ENCODE data around the gene MALT1.

The MALT1 gene

DNA sequence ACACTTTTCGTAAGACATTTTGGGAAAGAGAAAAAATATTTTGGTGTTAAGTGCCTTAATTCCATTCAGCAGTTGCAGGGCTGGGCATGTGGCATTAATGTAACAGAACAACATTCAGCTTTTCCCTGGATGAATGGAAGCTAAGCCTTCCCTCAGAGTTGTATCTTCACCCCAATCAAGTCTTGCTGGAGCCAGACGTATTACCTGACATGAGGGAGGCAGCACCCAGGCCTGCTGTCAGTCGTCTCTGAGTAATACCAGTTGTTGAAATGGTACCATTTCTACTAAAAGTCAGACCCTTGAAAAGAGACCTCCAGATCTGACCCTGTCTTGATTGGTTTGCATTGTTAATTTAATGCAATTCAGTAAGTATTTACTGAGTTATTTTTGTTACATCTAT is 57.5 kb downstream of the MALT1 start:
- in situ Hi-C loops (cut with HindIII; ENCODE audit: low sequenced_read_pairs): no loop called here

DNA sequence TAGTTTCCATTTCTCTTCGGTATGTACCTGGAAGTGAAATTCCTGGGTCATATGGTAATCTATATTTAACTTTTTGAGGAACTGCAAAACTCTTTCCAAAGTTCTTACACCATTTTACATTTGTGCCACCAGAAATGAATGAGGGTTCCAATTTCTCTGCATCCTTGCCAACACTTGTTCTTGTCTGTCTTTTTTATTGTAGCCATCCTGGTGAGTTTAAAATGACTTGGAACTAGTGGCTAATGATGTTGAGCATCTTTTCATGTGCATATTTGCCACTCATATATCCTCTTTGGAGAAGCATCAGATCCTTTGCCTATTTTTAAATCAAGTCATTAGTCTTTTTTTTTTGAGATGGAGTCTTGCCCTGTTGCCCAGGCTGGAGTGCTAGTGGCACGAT is 59.4 kb downstream of the MALT1 start:
- in situ Hi-C loops (cut with HindIII; ENCODE audit: low sequenced_read_pairs): no loop called here

DNA sequence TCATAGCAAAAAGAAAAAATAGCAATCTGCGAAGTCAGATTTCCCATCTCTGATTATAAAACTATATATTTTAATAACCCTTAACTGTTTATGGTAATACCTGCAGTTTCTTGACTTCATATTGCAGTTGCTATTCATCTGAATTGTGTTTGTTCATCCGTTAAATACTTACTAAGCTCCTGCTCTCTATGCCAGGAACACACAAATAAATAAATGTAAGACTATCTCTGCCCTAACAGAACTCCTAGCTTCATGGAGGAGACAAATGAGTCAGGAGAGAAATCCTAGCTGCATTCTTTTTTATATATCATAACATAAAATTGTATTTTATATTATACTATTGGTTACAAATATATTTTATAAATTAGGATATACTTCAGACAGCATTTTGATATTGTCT is 61.2 kb downstream of the MALT1 start:
- in situ Hi-C loops (cut with HindIII; ENCODE audit: low sequenced_read_pairs): no loop called here

DNA sequence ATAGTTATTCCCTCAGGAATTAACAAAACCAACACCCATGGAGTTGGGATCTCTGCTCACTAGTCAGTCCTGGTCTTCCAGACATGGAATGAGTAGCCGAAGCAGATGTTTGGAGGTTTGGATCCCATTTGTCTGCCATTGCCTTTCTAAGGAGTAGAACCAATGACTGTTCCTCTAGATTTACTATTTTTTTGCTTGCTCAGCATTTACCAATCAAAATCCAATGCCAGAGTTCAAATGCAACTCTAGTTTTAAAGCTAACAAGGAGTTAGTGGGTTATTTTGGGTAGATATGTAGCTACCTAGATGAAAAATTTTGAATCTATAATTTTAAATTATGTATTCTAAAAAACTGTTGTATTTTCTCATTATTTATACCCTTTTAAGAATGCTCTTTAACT is 62.6 kb downstream of the MALT1 start:
- in situ Hi-C loops (cut with HindIII; ENCODE audit: low sequenced_read_pairs): no loop called here

DNA sequence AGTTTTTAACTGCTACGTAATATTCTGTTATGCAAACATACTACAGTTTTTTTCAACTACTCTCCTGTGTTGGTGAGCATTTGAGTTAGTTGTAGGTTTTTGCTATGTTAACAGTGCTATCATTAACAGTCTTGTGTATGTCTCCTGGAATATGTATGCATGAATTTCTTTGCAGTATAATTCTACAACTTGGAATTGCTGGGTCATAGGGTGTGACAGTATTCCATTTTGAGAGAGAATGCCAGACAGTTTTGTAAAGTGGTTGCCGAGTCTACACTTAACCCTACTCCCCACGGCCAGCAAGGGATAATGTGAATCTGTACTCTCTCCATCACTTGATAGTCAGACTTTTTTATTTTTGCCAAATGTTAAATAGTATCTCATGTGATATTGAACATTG is 67.1 kb downstream of the MALT1 start:
- in situ Hi-C loops (cut with HindIII; ENCODE audit: low sequenced_read_pairs): no loop called here

DNA sequence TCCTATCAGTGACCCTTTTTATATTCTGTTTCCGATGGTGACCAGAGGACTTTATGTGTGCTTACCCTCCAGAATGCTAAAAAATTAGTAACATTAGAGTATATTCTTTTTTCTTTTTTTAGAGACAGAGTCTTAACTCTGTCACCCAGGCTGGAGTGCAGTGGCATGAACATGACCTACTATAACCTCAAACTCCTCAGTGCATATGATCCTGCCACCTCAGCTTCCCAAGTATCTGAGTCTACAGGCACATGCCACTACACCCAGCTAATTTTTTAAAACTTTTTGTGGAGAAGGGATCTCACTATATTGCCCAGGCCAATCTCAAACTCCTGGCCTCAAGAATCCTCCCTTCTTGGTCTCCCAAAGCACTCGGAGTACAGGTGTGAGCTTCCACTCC is 74.6 kb downstream of the MALT1 start:
- in situ Hi-C loops (cut with HindIII; ENCODE audit: low sequenced_read_pairs): no loop called here

DNA sequence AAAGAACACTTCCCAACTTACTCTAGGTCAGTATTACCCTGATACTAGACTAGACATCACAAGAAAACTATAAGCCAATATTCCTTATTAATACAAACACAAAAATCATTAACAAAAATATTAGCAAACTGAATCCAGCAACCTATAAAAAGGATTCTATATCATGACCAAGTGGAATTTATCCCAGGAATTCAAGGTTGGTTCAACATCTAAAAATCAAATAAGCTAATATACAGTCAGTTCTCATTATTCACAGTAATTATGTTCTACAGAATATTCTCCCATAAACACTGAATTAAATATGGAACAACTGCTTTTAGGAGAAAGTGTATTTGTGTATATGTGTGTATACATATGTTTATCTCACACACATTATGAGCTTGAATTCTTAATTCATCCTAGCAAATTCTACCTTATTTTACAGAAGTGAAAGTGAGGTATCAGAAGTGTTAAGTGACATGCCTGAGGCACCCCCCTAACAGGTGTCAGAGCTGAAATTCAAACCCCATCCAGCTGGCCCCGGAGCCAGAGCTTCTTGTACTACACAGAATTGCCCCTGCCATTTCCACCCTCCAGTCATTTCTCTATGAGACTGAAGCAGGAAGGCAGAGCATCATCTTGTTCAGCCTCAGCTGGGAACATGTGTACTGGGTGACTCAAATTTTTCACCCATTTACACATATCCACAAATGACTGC is 77.8 kb downstream of the MALT1 start:
- in situ Hi-C loops (cut with HindIII; ENCODE audit: low sequenced_read_pairs): no loop called here

DNA sequence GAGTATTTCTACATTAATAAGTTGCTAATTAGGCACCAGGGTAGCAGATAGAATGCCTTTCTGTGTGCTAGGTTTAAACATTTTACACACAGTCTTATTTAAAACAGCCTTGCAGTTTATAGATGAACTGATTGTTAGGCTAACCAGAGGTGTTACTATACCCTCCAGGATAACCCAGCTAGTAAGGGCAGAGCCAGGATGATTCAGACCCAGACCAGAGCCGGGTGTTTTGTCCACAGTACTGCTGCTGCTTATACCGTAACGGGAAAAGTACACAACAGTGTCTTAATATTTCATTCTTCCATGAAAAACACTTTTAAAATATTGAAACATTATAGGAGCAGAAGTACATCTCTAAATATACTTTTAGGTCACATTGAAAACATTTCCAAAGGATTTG is 82.7 kb downstream of the MALT1 start:
- in situ Hi-C loops (cut with HindIII; ENCODE audit: low sequenced_read_pairs): loop anchor here (25.0 kb wide), 1 partner anchor 217 kb away; no protein-coding TSS in a partner anchor

DNA sequence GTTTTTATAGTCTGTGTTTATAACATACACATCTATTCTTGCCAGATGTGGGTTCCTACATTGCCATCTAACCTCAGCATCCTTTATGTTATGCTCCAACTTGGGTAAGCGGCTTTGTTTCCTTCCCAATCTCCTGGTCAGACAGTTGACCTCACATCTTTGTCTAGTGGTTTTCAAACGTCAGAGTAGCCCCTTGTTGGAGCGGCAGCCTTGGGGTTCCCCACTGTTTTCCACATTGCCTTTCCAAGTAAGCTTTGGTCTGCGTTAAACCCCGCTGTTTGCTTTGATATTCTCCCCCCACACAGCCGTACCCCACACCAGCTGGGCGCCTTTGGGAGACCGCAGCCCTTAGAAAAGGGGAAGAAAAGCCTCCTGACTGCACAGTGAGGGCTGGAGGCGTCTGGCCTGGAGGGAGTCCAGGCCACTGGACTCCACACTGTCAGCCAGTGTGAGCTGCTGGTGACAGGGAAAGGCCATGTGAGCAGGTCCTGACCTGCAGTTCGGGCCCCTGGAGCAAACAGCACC is 83.3 kb downstream of the MALT1 start:
- in situ Hi-C loops (cut with HindIII; ENCODE audit: low sequenced_read_pairs): loop anchor here (25.0 kb wide), 1 partner anchor 217 kb away; no protein-coding TSS in a partner anchor

DNA sequence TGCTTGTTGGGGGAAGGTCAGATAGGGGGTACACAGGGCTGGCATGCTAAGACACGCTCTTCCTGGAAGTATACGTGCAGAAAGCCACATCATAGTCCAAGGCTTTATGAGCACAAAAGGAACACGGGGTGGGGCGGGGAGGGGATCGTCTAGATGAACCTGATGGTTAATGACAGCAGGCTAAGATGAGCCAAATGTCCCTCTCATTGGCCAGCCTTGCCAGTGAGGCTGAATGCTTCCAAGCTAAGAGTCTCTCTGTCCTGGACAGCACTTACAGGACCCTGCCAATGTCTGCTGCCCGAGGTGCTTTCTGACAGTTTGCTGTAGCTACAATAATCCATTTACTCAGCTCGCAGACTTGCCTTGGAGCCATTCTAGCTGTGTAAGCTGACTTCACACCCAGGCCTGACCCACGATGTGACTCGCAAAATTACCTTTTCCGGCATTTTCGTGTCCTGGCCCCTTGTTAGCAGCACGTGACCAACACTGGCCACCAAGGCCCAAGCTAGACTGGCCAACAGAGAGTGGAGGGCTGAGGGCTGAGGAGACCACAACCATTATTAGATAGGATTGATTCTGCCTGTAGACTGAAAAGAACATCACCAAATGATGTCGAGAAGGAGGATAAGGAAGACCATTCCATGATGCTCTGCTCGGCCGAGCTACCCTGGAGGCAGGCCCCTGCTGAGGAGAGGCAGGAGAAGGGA is 84.2 kb downstream of the MALT1 start:
- in situ Hi-C loops (cut with HindIII; ENCODE audit: low sequenced_read_pairs): loop anchor here (25.0 kb wide), 1 partner anchor 218 kb away; no protein-coding TSS in a partner anchor

DNA sequence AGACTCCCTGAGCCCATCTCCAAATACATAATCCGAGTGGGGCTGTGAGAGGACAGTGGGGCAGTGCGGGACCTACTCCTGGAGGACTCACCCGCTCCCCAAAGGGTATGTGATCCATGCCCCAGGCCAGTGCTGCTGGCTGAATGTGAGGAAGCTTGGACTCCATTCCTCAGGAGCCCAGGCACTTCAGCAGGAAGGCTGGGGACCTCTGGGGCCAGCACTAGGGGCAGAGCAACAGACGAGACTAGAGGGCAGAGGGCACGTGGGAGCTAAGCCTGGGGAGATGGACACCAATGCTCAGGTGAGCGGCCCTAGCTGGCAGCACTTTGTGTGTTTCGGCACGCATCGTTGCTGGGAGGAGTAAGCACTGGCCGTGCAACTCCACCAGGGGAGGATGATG is 84.9 kb downstream of the MALT1 start:
- in situ Hi-C loops (cut with HindIII; ENCODE audit: low sequenced_read_pairs): loop anchor here (25.0 kb wide), 1 partner anchor 219 kb away; no protein-coding TSS in a partner anchor

DNA sequence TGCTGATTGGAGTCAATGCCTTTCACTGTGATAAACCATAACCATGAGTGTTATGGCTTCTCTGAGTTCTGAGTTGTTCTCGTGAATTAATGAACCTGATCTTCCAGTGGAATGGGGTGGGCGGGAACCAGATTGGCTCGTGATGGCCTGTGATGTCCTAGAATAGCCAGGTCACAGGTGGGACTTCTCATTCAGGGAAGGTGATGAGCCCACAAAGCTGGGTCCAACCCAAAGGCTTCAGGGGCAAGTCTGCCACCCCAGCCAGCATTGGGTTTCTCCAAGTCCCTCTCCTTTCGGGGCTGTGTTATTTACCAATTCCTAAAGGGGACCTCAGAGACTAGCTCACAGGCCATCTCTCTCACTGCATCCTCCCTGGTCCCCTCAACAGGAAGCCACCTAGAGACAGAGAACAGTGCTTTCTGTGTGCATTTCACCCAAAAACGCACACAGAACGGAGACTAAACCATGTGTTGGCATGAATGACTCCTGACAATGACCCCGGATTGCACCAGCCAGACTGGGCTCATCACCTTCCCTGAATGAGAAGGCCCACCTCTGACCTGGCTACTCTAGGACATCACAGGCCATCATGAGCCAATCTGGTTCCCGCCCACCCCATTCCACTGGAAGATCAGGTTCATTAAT is 85.5 kb downstream of the MALT1 start:
- in situ Hi-C loops (cut with HindIII; ENCODE audit: low sequenced_read_pairs): loop anchor here (25.0 kb wide), 1 partner anchor 219 kb away; no protein-coding TSS in a partner anchor

DNA sequence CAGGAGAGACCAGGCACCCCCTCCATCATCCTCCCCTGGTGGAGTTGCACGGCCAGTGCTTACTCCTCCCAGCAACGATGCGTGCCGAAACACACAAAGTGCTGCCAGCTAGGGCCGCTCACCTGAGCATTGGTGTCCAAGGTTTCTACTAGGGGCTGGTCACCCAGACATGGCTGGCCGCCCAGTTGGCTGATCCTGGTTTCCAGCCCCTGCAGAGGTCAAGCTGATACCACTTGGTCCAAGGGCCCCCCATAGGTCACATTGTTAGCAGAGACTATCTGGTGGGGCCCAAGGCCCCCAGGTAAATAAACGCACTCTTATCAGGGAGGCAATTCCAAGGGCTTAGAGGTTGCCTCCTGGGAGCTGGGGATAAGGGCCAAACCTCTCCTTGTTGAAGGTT is 86.1 kb downstream of the MALT1 start:
- in situ Hi-C loops (cut with HindIII; ENCODE audit: low sequenced_read_pairs): loop anchor here (25.0 kb wide), 1 partner anchor 220 kb away; no protein-coding TSS in a partner anchor

DNA sequence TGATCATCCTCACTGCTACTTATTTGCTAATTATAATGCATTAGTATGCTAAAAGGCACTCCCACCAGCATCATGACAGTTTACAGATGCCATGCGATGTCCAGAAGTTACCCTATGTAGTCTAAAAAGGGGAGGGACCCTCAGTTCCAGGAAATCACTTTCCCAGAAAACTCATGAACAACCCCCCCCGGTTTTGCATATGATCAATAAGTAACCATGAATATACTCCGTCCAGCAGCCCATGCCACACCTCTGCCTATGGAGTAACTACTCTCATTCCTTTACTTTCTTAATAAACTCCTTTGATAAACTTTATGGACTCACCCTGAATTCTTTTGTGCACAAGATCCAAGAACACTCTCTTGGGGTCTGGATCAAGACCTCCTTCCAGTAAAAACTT is 86.8 kb downstream of the MALT1 start:
- in situ Hi-C loops (cut with HindIII; ENCODE audit: low sequenced_read_pairs): loop anchor here (25.0 kb wide), 1 partner anchor 221 kb away; no protein-coding TSS in a partner anchor

DNA sequence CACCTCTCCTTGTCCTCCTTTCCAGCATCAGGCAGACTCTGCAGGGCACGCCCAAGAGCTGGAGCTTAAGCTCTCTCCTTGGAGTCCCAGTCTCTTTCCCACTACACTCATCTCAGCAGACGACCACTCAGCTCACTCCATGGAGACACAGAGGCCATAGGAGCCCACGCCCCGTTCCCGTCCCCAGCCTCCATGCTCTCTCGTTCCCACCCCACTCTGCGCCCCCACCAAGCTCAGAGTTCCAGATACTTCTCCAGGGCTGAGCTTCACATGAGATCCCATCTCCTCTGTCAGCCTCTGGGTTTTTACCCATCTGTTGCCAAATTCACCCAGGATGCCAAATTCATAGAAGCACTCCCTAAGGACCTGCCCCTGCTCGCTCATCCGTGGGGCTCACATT is 87.3 kb downstream of the MALT1 start:
- in situ Hi-C loops (cut with HindIII; ENCODE audit: low sequenced_read_pairs): loop anchor here (25.0 kb wide), 1 partner anchor 221 kb away; no protein-coding TSS in a partner anchor

DNA sequence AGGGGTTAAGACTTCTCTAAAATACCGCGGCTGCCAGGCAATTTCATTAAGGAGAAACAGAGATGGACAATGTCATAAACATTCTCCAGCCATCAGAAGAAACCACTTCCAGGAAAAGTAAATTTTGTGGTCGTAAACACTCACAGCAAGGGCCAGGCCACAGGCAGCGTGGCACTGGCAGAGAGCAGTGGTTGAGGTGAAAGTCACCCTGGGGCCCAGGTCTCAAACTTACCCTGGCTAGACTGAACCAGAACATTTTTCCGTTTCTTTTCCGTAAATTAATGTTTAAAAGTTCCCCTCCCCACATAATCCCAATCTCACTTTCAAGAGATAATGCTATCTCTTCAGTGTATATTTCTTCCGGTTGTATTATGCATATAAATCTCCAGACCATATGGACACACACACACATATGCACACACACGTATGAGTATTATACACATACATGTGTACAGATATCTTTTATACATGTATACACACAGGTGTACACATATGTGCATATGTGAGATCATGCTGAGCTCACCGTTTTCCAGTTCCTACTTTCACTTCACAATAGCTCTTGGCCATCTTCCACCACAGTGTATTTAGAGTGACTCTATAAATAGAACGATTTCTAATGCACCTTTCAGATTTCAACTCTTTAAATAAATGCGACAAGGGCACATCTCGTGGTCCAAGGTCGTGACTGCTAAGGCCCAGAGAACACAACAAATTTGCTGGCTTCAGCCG is 90.1 kb downstream of the MALT1 start:
- in situ Hi-C loops (cut with HindIII; ENCODE audit: low sequenced_read_pairs): loop anchor here (25.0 kb wide), 1 partner anchor 224 kb away; no protein-coding TSS in a partner anchor

DNA sequence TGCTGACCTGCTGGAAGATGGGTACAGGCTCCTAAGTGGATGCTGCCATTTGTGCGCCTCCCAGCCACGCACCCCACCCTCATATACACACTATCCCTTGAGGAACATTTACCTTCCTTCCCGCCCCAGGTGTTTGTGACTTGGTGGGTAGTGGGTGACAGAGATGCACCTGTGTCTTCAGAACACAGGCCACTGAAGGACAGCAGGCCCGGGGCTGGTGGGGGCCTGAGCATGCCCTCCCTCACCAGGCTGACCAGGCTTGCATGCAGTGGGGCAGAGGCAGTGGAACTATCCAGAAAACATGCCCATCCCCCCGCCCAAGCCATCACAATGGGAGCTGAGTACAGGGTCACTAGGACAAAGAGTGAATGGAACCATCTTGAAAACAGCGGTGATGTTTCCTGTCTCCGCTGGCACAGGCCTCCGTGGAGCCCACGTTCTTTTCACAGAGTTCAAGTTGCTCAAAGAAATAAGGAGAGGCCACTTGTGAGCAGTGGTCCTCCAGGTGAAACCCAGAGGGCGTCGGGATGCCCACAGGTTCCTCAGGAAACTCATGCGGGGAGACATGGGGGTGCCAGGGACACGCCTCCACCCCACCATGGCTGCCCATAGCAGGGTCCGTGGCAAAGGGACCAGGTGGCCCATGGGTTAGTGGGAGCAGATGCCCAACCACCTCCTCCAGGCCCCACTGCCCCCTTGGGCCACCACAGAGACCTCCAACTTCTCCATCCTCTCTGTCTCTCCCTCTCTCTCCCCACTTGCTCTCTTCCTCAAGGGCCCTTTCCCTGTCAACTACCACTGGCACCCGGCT is 90.9 kb downstream of the MALT1 start:
- in situ Hi-C loops (cut with HindIII; ENCODE audit: low sequenced_read_pairs): loop anchor here (25.0 kb wide), 1 partner anchor 225 kb away; no protein-coding TSS in a partner anchor

DNA sequence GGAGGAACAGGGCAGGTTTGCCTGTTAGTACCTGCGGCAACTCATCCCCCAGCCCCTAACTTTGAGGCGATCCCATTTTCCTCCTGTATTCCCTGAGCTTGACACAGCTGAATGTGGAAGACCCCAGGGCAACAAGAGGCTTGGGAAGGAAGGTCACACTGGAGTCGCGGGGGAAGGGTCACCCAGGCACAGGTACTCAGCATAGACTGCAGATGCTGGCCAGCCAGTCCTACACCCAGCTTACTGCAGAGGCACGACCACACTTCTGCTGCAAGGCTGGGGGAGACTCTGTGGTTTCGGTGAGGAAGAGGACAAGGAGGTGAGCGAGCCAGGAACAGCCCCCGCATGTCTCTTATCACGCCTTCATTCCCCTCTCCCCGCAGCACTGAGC is 91.5 kb downstream of the MALT1 start:
- in situ Hi-C loops (cut with HindIII; ENCODE audit: low sequenced_read_pairs): loop anchor here (25.0 kb wide), 1 partner anchor 225 kb away; no protein-coding TSS in a partner anchor

DNA sequence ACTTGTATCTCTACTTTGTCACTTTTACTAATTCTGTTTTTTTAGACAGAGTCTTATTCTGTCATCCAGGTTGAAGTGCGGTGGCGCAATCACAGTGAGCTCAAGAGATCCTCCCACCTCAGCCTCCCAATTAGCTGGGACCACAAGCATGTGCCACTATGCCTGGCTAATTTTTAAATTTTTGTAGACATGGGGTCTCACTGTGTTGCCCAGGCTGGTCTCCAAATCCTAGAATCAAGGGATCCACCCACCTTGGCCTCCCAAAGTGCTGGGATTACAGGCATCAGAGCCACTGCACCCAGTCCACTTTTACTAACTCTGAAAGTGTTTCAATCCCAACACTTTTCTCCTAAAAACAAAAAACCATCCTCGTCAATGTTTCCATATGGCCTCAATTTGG is 94.9 kb downstream of the MALT1 start:
- in situ Hi-C loops (cut with HindIII; ENCODE audit: low sequenced_read_pairs): loop anchor here (25.0 kb wide), 1 partner anchor 229 kb away; no protein-coding TSS in a partner anchor
